ENCODE data around the gene MNAT1. TPM values are rescaled to one million over a fixed set of nuclear protein-coding genes. Genes with fewer than 3 reads are reported as not detected.

Gene MNAT1
- total RNA-seq, 4 donors from 2014 or later, result 4.4 to 69.7 (median 46.9) TPM

DNA sequence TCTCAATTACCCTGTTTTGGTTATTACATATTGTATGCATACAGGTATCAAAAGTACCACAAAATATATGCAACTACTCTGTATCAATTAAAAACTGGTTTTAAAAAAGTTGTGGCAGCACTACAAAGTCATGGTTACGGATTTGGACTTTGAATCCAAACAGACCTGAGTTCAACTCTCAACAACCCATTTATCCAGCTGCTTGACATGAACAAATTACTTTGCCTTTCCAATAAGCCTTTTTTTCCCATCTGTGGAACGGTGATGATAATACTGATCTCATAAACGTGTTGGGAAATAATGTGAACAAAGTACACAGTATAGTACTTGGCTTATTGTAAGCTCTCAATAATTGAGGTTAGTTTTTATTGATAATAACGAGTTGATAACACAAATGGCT, 85.0 kb downstream of the MNAT1 start:
- Histone ChIP-seq H3K4me3 (no peak overlapping the region), H3K27ac (no peak overlapping the region), H3K9me3 (no peaks in the 10 kb centered on the region), H3K4me1 (no peaks in the 10 kb centered on the region), H3K36me3 (no peaks in the 10 kb centered on the region), H3K27me3 (no peaks in the 10 kb centered on the region)
- DNase-seq, result no peak
- intact Hi-C loops (cut with DNase I; ENCODE audit: low total_unique reads), result no loop called here
- TF ChIP-seq, protein P1, sequence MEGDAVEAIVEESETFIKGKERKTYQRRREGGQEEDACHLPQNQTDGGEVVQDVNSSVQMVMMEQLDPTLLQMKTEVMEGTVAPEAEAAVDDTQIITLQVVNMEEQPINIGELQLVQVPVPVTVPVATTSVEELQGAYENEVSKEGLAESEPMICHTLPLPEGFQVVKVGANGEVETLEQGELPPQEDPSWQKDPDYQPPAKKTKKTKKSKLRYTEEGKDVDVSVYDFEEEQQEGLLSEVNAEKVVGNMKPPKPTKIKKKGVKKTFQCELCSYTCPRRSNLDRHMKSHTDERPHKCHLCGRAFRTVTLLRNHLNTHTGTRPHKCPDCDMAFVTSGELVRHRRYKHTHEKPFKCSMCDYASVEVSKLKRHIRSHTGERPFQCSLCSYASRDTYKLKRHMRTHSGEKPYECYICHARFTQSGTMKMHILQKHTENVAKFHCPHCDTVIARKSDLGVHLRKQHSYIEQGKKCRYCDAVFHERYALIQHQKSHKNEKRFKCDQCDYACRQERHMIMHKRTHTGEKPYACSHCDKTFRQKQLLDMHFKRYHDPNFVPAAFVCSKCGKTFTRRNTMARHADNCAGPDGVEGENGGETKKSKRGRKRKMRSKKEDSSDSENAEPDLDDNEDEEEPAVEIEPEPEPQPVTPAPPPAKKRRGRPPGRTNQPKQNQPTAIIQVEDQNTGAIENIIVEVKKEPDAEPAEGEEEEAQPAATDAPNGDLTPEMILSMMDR (IDR thresholded peaks at IDR 0.05), result no peak
- no peak for TF ChIP-seq POLR2A (IDR thresholded peaks at IDR 0.05)

DNA sequence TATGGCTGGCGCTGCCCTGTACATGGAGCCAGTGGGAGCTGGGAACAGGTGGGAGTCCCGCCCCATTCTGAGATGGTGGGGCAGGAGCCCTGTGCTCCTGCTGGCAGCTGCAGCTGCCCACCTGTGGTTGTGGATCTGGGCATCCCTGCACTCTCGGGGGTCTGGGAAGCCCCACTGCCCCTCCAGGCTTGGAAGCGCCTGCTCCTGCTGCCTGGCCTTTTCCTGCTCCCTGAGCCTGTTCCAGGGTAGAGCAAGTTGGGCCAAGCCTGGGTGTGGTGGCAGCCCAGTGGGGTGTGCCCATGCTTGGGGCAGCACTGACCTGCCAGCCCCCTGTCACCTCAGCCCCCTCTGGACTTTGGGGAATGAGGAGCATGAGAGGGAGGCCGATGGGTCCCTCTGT, 104.0 kb downstream of the MNAT1 start:
- Histone ChIP-seq H3K27ac (no peak overlapping the region), H3K36me3 (no peaks in the 10 kb centered on the region), H3K27me3 (no peaks in the 10 kb centered on the region), H3K4me3 (no peak overlapping the region), H3K9me3 (no peaks in the 10 kb centered on the region), H3K4me1 (no peaks in the 10 kb centered on the region)
- DNase-seq, result no peak
- intact Hi-C loops (cut with DNase I; ENCODE audit: low total_unique reads), result no loop called here
- TF ChIP-seq POLR2A (IDR thresholded peaks at IDR 0.05), result no peak
- TF ChIP-seq, protein P1 (IDR thresholded peaks at IDR 0.05), result no peak

DNA sequence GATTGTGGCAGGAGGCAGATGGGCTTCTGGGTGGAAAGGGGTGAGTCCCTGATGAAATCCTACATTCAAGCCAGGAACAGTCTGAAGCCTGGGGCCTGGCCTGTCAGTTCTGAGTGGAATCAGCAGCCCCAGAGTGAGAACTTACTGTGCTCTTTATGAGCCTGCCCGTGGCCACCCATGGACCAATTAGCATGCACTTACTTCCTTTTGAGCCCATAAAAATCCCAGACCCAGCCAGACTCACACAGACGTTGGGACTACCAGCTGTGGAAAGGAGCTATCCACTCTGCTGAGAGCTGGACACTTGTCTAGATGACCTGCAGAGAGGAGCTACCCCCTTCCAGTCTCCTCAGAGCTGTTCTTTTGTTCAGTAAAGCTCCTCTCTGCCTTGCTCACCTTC, 104.5 kb downstream of the MNAT1 start:
- no peaks in the 10 kb centered on the region for H3K4me1 ChIP-seq
- H3K36me3 ChIP-seq, result no peaks in the 10 kb centered on the region
- intact Hi-C loops (cut with DNase I; ENCODE audit: low total_unique reads), result no loop called here
- no peak overlapping the region for H3K4me3 ChIP-seq
- TF ChIP-seq POLR2A (IDR thresholded peaks at IDR 0.05), result no peak
- TF ChIP-seq, protein P1 (IDR thresholded peaks at IDR 0.05), result no peak
- H3K27ac ChIP-seq, result no peak overlapping the region
- DNase-seq, result no peak
- no peaks in the 10 kb centered on the region for H3K9me3 ChIP-seq
- H3K27me3 ChIP-seq, result no peaks in the 10 kb centered on the region

DNA sequence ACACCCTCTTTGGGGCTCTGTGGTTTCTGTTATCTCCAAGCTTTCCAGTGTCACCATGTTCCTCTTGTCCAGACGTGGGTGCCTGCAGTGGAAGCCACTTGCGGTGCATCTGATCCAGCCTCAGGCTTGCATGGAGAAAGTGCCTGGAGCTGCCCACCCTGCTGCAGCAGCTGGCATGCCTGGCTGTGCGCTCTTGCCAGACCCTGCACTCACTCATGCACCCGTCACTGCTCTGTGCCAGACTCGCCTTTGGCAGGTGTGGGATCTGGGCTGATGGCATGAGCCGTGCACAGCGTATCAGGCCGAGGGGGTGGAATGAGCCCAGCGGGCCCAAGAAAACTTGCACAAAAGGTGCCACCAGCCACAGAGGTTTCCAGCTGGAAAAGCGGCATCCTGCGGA, 105.1 kb downstream of the MNAT1 start:
- Histone ChIP-seq H3K4me1 (no peaks in the 10 kb centered on the region), H3K4me3 (no peak overlapping the region), H3K27ac (no peak overlapping the region), H3K36me3 (no peaks in the 10 kb centered on the region), H3K27me3 (no peaks in the 10 kb centered on the region), H3K9me3 (no peaks in the 10 kb centered on the region)
- no peak for TF ChIP-seq POLR2A (IDR thresholded peaks at IDR 0.05)
- TF ChIP-seq, protein P1 (IDR thresholded peaks at IDR 0.05), result no peak
- intact Hi-C loops (cut with DNase I; ENCODE audit: low total_unique reads), result no loop called here
- DNase-seq, result no peak

DNA sequence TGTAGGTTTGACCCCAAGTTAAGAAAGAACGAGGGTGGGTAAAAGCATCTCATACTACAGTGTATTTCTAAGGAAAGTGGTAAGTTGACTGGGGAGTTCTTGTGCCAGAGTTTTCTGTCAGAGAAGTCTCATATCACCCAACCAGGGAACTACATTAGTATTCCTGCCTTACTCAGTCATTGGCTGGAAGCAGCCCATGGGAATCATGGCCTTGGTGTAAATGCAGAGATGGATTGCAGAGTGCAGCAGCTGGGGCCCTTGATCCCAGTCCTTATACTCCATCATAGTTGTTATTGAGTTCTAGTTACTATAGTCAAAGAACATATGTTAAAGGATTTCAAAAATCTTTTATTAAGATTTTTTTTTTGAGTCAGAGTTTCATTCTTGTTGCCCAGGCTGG, 105.8 kb downstream of the MNAT1 start:
- DNase-seq, result no peak
- no peak for TF ChIP-seq POLR2A (IDR thresholded peaks at IDR 0.05)
- TF ChIP-seq, protein P1 (IDR thresholded peaks at IDR 0.05), result no peak
- no peaks in the 10 kb centered on the region for H3K27me3 ChIP-seq
- no peaks in the 10 kb centered on the region for H3K4me1 ChIP-seq
- no peak overlapping the region for H3K4me3 ChIP-seq
- intact Hi-C loops (cut with DNase I; ENCODE audit: low total_unique reads), result no loop called here
- H3K27ac ChIP-seq, result no peak overlapping the region
- no peaks in the 10 kb centered on the region for H3K36me3 ChIP-seq
- no peaks in the 10 kb centered on the region for H3K9me3 ChIP-seq
